Medulla oblongata (tissue), 1 donor: ENCODE data around the gene HAAO.

Experiments used
- DNase-seq: peaks from one replicate; pipeline ENCODE4 v3.0.0-alpha.2; 2015; ENCODE audit errors: extremely low spot score

HAAO gene

GRCh38 chr2:42792583-42793333 is at the start of gene HAAO:
Gene HAAO, minus strand, starts transcription at chr2:42792583. Its CDS starts 47 bp downstream, at chr2:42792536.
- peak; percentile 29 for DNase-seq

DNA sequence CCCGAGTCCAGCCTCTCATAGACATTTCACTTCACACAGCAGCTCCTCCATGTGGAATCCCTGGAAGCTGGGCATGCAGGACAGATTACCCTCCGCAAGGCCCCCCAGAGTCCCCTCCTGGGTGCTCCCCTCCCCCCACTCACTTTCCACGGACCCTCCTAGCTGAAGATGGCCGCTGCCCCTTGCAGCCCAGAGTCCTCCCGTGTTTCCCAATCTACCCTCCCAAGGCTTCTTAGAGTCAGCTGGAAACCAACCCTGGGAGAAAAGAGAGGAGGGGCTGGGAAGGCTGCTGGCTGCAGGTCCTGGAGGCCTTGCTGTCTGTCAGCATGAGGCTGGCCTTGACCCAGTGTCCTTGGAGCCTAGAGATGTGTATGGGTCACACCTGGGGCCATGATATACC is 49.0 kb upstream of the HAAO start:
- no peak for DNase-seq

GRCh38 chr2:42840760-42841159 is 48.4 kb upstream of the HAAO start:
- DNase-seq, result no peak

DNA sequence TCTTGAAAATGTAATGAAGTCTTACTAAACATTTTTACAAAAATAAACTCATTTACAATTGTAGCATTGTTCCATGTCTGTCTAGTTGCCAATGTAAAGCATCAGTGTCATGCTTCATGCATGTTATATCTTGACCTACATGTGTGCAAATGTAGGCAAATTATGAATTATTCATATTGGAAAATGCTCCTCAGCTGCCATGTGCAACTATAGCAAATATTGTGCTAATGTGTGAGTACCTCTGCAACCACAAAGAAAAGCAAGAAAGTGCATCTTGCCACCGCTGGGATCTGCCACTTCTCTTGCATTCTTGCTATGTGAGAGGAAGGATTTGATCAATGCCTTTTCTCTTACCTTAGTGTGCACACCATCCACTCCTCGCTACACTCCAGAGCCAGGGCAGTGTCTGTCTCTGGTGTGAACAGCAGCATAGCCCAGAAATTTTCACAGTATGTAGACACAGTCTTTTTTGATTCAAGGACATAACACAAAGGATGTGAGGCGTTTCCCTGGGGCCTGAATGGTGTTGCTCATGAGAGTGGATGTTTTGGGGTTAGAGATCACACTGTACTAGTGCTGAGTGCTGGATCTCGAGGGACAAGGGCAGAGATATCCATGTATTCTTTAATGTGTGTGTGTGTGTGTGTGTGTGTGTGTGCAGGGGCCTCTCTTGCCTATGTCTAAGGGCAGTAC is 47.6 kb upstream of the HAAO start:
- DNase-seq, result no peak

DNA sequence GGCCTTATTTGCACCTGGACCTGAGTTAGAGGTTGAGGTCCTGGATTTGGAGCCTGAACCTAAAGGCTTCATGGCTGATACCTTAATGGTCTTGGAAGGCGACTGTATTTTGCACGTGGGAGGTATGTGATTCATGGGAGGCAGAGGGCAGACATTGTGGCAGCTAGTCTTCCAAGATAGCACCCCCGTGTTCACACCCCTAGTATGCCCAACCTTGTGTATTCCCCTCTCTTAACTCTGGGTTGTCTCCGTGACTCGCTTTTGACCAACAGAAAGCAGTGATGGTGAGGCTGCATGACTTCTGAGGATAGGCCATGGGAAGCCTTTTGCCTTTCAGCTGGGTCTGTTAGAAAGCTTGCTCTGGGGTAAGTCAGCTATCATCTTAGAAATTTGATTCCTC is 45.8 kb upstream of the HAAO start:
- no peak for DNase-seq

GRCh38 chr2:42835577-42836371 is 43.4 kb upstream of the HAAO start:
- DNase-seq, result no peak

GRCh38 chr2:42834161-42834560 is 41.8 kb upstream of the HAAO start:
- DNase-seq, result no peak

DNA sequence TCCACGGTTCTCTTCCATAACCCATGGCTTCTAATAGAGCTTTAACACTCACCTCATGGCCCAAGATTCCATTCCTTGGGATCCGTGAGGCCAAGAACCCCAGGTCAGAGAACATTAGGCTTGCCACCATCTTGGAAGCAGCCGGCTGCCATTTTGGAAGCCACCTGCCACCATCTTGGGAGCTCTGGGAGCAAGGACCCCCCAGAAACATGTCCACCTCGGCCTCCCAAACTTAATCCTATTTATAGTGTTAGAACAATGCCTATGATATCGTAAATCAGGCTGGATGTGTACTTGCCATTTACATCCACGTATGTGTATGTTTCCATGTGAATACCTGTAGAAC is 39.9 kb upstream of the HAAO start:
- DNase-seq, result no peak

- DNase-seq, result peak; percentile 30
Observed at GRCh38 chr2:42831575-42832288, 39.3 kb upstream of the HAAO start.

- DNase-seq, result no peak
Observed at GRCh38 chr2:42830922-42831574, 38.7 kb upstream of the HAAO start.

GRCh38 chr2:42829671-42830440 is 37.5 kb upstream of the HAAO start:
- DNase-seq, result no peak

GRCh38 chr2:42828487-42829425 is 36.4 kb upstream of the HAAO start:
- peak; percentile 75 for DNase-seq

GRCh38 chr2:42827647-42828486 is 35.5 kb upstream of the HAAO start:
- DNase-seq, result peak; percentile 94

- no peak for DNase-seq
Observed at GRCh38 chr2:42826231-42826630, 33.8 kb upstream of the HAAO start.

GRCh38 chr2:42824454-42824807 is 32.0 kb upstream of the HAAO start:
- no peak for DNase-seq

GRCh38 chr2:42823744-42824453 is 31.5 kb upstream of the HAAO start:
- no peak for DNase-seq

DNA sequence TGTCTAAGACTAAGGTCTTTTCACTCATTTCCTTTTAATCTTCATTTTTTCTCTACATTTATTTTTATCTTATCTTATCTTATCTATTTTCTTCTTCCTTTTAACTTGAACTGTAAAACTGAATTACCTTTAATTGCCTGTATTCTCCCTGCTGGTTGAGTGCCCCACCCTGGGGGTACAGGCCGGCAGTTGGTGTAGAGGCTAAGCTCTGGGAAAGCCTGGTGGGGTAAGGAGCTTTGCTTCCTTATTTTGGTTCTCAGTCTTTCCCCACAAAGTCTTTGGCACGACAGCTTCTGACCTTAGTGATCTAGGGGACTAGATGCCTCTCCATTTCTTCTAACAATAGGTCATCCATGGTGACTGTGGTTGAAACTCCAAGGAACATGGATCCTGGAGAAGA is 26.8 kb upstream of the HAAO start:
- DNase-seq, result no peak

- DNase-seq, result no peak
Observed at GRCh38 chr2:42815726-42816125, 23.3 kb upstream of the HAAO start.
